A673 (cell line): ENCODE results near the gene TMEM273. TPM values are rescaled to one million over a fixed set of nuclear protein-coding genes. Genes with fewer than 3 reads are reported as not detected.

ENCODE experiments used
- BruUV-seq: library from RNA; stranded (reverse); fragments of 400-500 nt; replicated peaks from 2 replicates; lab custom pipeline; 2021; lab: Mats Ljungman, UMichigan
- CTCF ChIA-PET: fragments of 300-600 bp; sonication (Branson Sonifier 250); formaldehyde crosslinking; loops from one replicate; lab custom pipeline; 2022; ENCODE audit warnings: antibody characterized with exemption; lab: Charles Lee
- POLR2A ChIA-PET: fragments of 300-600 bp; sonication (Branson Sonifier 250); formaldehyde crosslinking; loops from one replicate; lab custom pipeline; 2022; ENCODE audit warnings: antibody characterized with exemption; ENCODE audit not compliant: low non-redundant PET; lab: Charles Lee
- DNase-seq: peaks from one replicate; pipeline ENCODE4 v3.0.0-alpha.2; 2015; ENCODE audit warnings: low spot score
- H3K27ac ChIP-seq: fragments of 200-600 bp; sonication (generic); 2 replicates; pipeline ENCODE4 v1.5.1; 2016; ENCODE audit warnings: mixed run types, low read depth, mild to moderate bottlenecking, mixed read lengths, antibody characterized with exemption, low read length; ENCODE audit not compliant: poor library complexity, severe bottlenecking
- H3K27me3 ChIP-seq: fragments of 200-600 bp; sonication (generic); replicated peaks from 2 replicates; pipeline ENCODE4 v1.6.1; 2017; ENCODE audit warnings: mixed run types, low read depth, mild to moderate bottlenecking, mixed read lengths, antibody characterized with exemption, low read length; ENCODE audit not compliant: insufficient read depth, poor library complexity
- H3K36me3 ChIP-seq: fragments of 200-600 bp; sonication (generic); 2 replicates; pipeline ENCODE4 v1.6.1; 2016; ENCODE audit warnings: mixed run types, mild to moderate bottlenecking, mixed read lengths, antibody characterized with exemption, low read length; ENCODE audit not compliant: insufficient read depth, poor library complexity, severe bottlenecking
- H3K4me1 ChIP-seq: fragments of 200-600 bp; sonication (generic); 2 replicates; pipeline ENCODE4 v1.6.1; 2017; ENCODE audit warnings: mixed run types, mild to moderate bottlenecking, mixed read lengths, antibody characterized with exemption, low read length; ENCODE audit not compliant: insufficient read depth, poor library complexity, severe bottlenecking
- H3K4me3 ChIP-seq: fragments of 200-600 bp; sonication (generic); 2 replicates; pipeline ENCODE4 v1.5.1; 2016; ENCODE audit warnings: low read depth, mixed run types, mild to moderate bottlenecking, mixed read lengths, low read length; ENCODE audit not compliant: poor library complexity, severe bottlenecking
- H3K9me3 ChIP-seq: fragments of 200-600 bp; sonication (generic); 2 replicates; pipeline ENCODE4 v1.6.1; 2016; ENCODE audit warnings: mixed run types, low read depth, mild to moderate bottlenecking, mixed read lengths, antibody characterized with exemption, low read length; ENCODE audit not compliant: poor library complexity, severe bottlenecking
- EZH2 ChIP-seq: fragments of 200-600 bp; sonication (generic); IDR thresholded peaks from 2 replicates; pipeline ENCODE4 v1.6.1; 2017; ENCODE audit warnings: borderline replicate concordance, low read depth, mild to moderate bottlenecking, mixed read lengths, antibody characterized with exemption, low read length; ENCODE audit not compliant: poor library complexity, severe bottlenecking
- intact Hi-C: fragments of 100-400 bp; cut with micrococcal nuclease; formaldehyde crosslinking; loops from one replicate; pipeline ENCODE4 v1.10.0; 2022; ENCODE audit not compliant: unreplicated experiment
- total RNA-seq: library from RNA; stranded (reverse); gene quantifications from 2 replicates; pipeline ENCODE4 v1.2.3, GENCODE V29; 2021
- TF ChIP-seq, protein P1 (sequence below): fragments of 300-800, 200-600 bp; sonication (generic); conservative IDR thresholded peaks from 2 replicates; pipeline ENCODE4 v1.5.1; 2017; ENCODE audit warnings: low read depth, mild to moderate bottlenecking, antibody characterized with exemption, low read length, moderate library complexity, mixed read lengths

TMEM273 gene
- total RNA-seq, 1 experiment from 2014 or later: not detected

DNA sequence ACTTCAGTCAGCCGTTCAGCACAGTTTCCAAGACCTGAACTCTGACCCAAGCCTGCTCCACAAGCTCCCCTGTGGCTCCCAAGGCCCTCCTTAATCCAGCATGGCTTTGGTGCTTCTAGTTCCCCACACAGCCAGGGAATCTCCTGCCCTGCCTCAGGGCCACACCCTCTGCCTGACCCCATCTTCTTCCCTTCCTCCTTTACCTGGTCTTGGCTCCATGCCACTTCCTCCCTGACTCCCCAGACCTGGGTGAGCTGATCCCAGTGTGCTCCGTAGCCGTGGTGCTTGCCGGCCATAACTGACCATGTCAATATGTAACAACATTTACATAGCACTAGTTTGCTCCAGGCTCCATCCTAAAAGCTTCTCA lies 20.0 kb downstream of the TMEM273 start:
- no peak overlapping the region for H3K27ac ChIP-seq
- no TSS peak for BruUV-seq
- TF ChIP-seq, protein P1, sequence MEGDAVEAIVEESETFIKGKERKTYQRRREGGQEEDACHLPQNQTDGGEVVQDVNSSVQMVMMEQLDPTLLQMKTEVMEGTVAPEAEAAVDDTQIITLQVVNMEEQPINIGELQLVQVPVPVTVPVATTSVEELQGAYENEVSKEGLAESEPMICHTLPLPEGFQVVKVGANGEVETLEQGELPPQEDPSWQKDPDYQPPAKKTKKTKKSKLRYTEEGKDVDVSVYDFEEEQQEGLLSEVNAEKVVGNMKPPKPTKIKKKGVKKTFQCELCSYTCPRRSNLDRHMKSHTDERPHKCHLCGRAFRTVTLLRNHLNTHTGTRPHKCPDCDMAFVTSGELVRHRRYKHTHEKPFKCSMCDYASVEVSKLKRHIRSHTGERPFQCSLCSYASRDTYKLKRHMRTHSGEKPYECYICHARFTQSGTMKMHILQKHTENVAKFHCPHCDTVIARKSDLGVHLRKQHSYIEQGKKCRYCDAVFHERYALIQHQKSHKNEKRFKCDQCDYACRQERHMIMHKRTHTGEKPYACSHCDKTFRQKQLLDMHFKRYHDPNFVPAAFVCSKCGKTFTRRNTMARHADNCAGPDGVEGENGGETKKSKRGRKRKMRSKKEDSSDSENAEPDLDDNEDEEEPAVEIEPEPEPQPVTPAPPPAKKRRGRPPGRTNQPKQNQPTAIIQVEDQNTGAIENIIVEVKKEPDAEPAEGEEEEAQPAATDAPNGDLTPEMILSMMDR: no peak
- TF ChIP-seq EZH2: no peak
- no peaks in the 10 kb centered on the region for H3K4me1 ChIP-seq
- ChIA-PET POLR2A (no interaction called here), CTCF (no interaction called here)
- intact Hi-C loops: loop anchor here (10.0 kb wide), 3 partner anchors 183 to 803 kb away; no protein-coding TSS in a partner anchor
- H3K9me3 ChIP-seq: no peaks in the 10 kb centered on the region
- no peaks in the 10 kb centered on the region for H3K36me3 ChIP-seq
- H3K4me3 ChIP-seq: no peak overlapping the region
- no peaks in the 10 kb centered on the region for H3K27me3 ChIP-seq
- DNase-seq: no peak

DNA sequence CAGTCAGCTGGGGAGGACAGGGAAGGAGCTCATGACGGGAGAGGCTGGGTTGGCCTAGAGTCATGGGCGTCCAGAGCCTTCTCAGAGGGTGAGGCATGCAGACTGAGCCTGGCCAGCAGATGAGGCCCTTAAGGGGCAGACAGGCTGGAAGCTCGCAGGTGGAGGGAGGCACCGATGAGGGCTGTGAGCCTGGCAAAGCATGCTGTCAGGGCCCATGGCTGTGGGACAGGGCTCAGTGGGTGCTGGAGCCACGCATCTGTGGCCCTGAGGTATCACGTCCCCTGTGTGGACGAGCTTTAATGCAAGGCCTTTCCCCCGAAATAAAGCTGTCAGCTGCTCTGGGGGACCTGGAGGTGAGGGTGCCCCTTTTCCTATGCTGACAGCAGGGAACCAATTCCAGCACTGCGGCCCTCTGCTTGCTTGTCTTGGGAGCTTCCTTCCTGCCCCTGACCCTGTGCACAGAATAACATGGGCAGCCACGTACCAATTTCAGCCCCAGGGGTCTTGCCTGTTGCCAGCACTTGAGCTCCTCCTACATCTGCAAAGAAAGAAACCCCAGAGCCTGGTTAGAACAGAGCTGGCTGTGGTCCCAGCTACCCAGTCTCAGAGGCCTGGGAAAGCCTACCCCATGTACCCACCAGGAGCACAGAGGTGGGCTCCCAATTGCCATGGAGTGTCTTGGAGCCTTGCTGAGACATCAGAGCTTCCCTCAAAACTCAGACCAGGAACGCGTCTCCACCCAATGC lies 20.6 kb downstream of the TMEM273 start:
- no peak for DNase-seq
- POLR2A ChIA-PET: no interaction called here
- intact Hi-C loops: loop anchor here (10.0 kb wide), 3 partner anchors 183 to 803 kb away; no protein-coding TSS in a partner anchor

DNA sequence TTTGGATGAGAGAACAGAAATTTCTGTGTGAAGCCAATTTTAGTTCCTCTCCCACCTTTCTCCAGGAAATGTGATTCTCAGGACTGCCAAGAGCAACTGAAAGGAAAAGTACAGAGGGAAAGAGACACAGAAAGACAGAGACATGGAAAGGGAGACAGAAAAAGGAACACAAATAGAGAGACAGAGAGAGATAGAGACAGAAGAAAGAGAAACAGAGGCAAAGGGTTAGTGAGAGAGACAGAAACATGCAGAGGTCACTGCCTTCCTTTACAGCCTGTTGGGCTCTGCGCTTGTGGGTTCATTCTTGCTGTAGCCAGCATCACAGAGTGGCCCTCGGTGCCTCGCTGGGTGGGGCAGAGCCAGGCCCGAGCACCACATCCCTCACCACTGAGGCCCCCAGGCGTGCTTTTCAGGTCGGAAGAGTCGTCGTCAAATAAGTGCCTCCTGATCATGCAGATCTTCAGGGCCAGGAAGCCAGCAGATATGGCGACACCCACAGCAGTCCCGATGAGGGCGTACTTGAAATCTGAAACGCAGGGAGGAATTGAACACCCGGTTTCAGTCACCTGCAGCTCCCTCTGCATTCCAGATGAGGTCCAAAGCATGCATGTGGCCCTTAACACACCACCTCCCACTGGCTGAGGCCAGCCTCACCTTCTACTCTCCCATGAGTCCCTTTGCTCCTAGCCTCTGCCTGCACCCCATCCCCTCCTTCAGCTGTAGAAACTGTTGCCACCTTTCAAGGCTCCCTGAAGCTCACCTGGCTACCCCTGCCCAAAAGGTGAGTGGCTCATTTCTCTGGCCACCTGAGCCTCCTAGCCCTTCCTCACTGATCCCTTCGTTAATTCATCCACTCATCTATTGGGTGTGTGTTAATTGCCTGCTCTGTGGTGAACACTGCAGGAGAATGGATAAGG lies 21.4 kb downstream of the TMEM273 start:
- Histone ChIP-seq H3K27ac (no peak overlapping the region), H3K27me3 (no peaks in the 10 kb centered on the region), H3K4me1 (no peaks in the 10 kb centered on the region), H3K4me3 (no peak overlapping the region), H3K36me3 (no peaks in the 10 kb centered on the region), H3K9me3 (no peaks in the 10 kb centered on the region)
- CTCF ChIA-PET: no interaction called here
- POLR2A ChIA-PET: no interaction called here
- no peak for DNase-seq
- intact Hi-C loops: loop anchor here (10.0 kb wide), 3 partner anchors 182 to 802 kb away; no protein-coding TSS in a partner anchor
- TF ChIP-seq EZH2: no peak
- TF ChIP-seq, protein P1: no peak
- no TSS peak for BruUV-seq

More for the DNA sequence above, 20.6 kb downstream of the TMEM273 start:
- H3K9me3 ChIP-seq: no peaks in the 10 kb centered on the region
- no TSS peak for BruUV-seq
- CTCF ChIA-PET: no interaction called here
- no peaks in the 10 kb centered on the region for H3K27me3 ChIP-seq
- no peak overlapping the region for H3K27ac ChIP-seq
- no peaks in the 10 kb centered on the region for H3K36me3 ChIP-seq
- H3K4me3 ChIP-seq: no peak overlapping the region
- TF ChIP-seq, protein P1: no peak
- TF ChIP-seq EZH2: no peak
- no peaks in the 10 kb centered on the region for H3K4me1 ChIP-seq
